MM.1S (cell line): ENCODE results near the gene RAD51C.

Source experiments
- CTCF ChIP-seq: fragments of 300-600 bp; sonication (generic); IDR thresholded peaks from 2 replicates; pipeline ENCODE4 v1.5.1; 2016; ENCODE audit warnings: antibody characterized with exemption, low read length, mixed read lengths
- EZH2 ChIP-seq: fragments of 300-600 bp; sonication (generic); optimal IDR thresholded peaks from 2 replicates; pipeline ENCODE3; 2017; ENCODE audit warnings: low read depth, mild to moderate bottlenecking, antibody characterized with exemption, low read length, mixed read lengths
- EZH2phosphoT487 ChIP-seq: fragments of 300-600 bp; sonication (generic); IDR thresholded peaks from 2 replicates; pipeline ENCODE4 v1.6.1; 2018; ENCODE audit warnings: antibody characterized with exemption, low read length

- TF ChIP-seq CTCF, result no peak
- no peak for TF ChIP-seq EZH2phosphoT487
- no peak for TF ChIP-seq EZH2
Observed at GRCh38 chr17:58730937-58731336, 38.5 kb downstream of the RAD51C start.
